Endothelial cell of umbilical vein (primary cell): ENCODE results near the gene COTL1. TPM values are rescaled to one million over a fixed set of nuclear protein-coding genes. Genes with fewer than 3 reads are reported as not detected.

Source experiments
- BruUV-seq: library from RNA; stranded (reverse); fragments of 400-500 nt; replicated peaks from 2 replicates; lab custom pipeline; 2021; lab: Mats Ljungman, UMichigan
- CTCF ChIA-PET: fragments of 300-600, 350-600 bp; sonication (Branson Sonifier 250); formaldehyde crosslinking; loops from one replicate; lab custom pipeline; 2021; ENCODE audit warnings: antibody characterized with exemption, inconsistent platforms; lab: Charles Lee
- POLR2A ChIA-PET: fragments of 300-600, 350-600 bp; sonication (Branson Sonifier 250); formaldehyde crosslinking; loops from one replicate; lab custom pipeline; 2021; ENCODE audit warnings: antibody characterized with exemption, inconsistent platforms; lab: Charles Lee
- DNase-seq: peaks from one replicate; pipeline ENCODE4 v3.0.0-alpha.2; 2011; ENCODE audit warnings: low read depth, low spot score
- FAIRE-seq: peaks from 2 replicates; lab custom pipeline; 2011; peaks lifted over from hg19 to GRCh38; lab: Jason Lieb, UNC
- H2AFZ ChIP-seq: 2 replicates; pipeline ENCODE4 v1.6.0; 2012; ENCODE audit warnings: low read depth, low read length, control low read depth, inconsistent platforms
- H3K27ac ChIP-seq: 2 replicates; pipeline ENCODE4 v1.5.1; 2011; ENCODE audit warnings: low read depth, mild to moderate bottlenecking, control low read depth, low read length, moderate library complexity; ENCODE audit not compliant: insufficient read depth
- H3K27me3 ChIP-seq, 2 experiments: 2 replicates each; pipeline versions ENCODE4 v1.6.0 to v1.6.1; 2011; ENCODE audit warnings: low read length in 2 of 2, mixed read lengths in 1 of 2; ENCODE audit not compliant: control insufficient read depth in 2 of 2, insufficient read depth in 2 of 2
- H3K36me3 ChIP-seq, 2 experiments: 2 replicates in 1 of 2; 3 replicates in 1 of 2; pipeline ENCODE4 v1.5.1; 2011; ENCODE audit warnings: low read length in 2 of 2, mild to moderate bottlenecking in 1 of 2, moderate library complexity in 1 of 2; ENCODE audit not compliant: control insufficient read depth in 2 of 2, insufficient read depth in 2 of 2; ENCODE audit errors: extremely low read depth in 1 of 2
- H3K4me1 ChIP-seq: 3 replicates; pipeline ENCODE4 v1.5.1; 2011; ENCODE audit warnings: mild to moderate bottlenecking, low read length; ENCODE audit not compliant: control insufficient read depth, insufficient read depth; ENCODE audit errors: extremely low read depth
- H3K4me2 ChIP-seq: 2 replicates; pipeline ENCODE4 v1.6.1; 2011; ENCODE audit warnings: low read length, control low read depth, mixed read lengths; ENCODE audit not compliant: insufficient read depth
- H3K4me3 ChIP-seq, 3 experiments: fragments of 200-600 bp in 1 of 3; sonication (generic), shearing (Covaris generic) in 1 of 3; replicated peaks in 1 of 3; 2 replicates each; pipeline ENCODE4 v1.5.1; 2011 to 2016; ENCODE audit warnings: control low read depth in 3 of 3, low read length in 3 of 3, mild to moderate bottlenecking in 2 of 3, inconsistent platforms in 1 of 3, low read depth in 1 of 3, moderate library complexity in 1 of 3; ENCODE audit not compliant: insufficient read depth in 1 of 3
- H3K79me2 ChIP-seq: 2 replicates; pipeline ENCODE4 v1.6.0; 2012; ENCODE audit warnings: low read length, inconsistent platforms; ENCODE audit not compliant: control insufficient read depth, insufficient read depth
- H3K9ac ChIP-seq: replicated peaks from 2 replicates; pipeline ENCODE3; 2011; ENCODE audit warnings: low read length, control low read depth; ENCODE audit not compliant: insufficient read depth; ENCODE audit errors: extremely low read depth
- H3K9me1 ChIP-seq: replicated peaks from 3 replicates; pipeline ENCODE4 v1.6.0; 2011; ENCODE audit warnings: mild to moderate bottlenecking, low read length; ENCODE audit not compliant: control insufficient read depth, insufficient read depth; ENCODE audit errors: extremely low read depth
- H3K9me3 ChIP-seq: replicated peaks from 2 replicates; pipeline ENCODE4 v1.5.1; 2012; ENCODE audit warnings: low read length, inconsistent platforms; ENCODE audit not compliant: control insufficient read depth, insufficient read depth
- H4K20me1 ChIP-seq: replicated peaks from 2 replicates; pipeline ENCODE3; 2011; ENCODE audit warnings: mild to moderate bottlenecking, low read length; ENCODE audit not compliant: control insufficient read depth, insufficient read depth; ENCODE audit errors: extremely low read depth
- EZH2 ChIP-seq: IDR thresholded peaks from 2 replicates; pipeline ENCODE4 v1.6.1; 2012; ENCODE audit warnings: borderline replicate concordance, low read depth, mild to moderate bottlenecking, moderate library complexity, low read length, inconsistent platforms; ENCODE audit not compliant: severe bottlenecking
- FOS ChIP-seq: IDR thresholded peaks from 2 replicates; pipeline ENCODE4 v1.6.1; 2011; ENCODE audit warnings: mild to moderate bottlenecking, low read length, moderate library complexity, borderline replicate concordance; ENCODE audit not compliant: insufficient read depth
- GATA2 ChIP-seq: IDR thresholded peaks from 2 replicates; pipeline ENCODE4 v1.7.0; 2011; ENCODE audit warnings: low read depth, mild to moderate bottlenecking, moderate library complexity, mixed read lengths, low read length; ENCODE audit not compliant: insufficient read length, insufficient read depth
- JUN ChIP-seq: IDR thresholded peaks from 2 replicates; pipeline ENCODE4 v1.6.1; 2011; ENCODE audit warnings: borderline replicate concordance, low read depth; ENCODE audit not compliant: insufficient read length, insufficient read depth
- MAX ChIP-seq: IDR thresholded peaks from 2 replicates; pipeline ENCODE4 v1.6.1; 2011; ENCODE audit not compliant: insufficient read depth, insufficient read length
- MYC ChIP-seq: IDR thresholded peaks from one replicate; pipeline ENCODE4 v1.6.1; 2011; ENCODE audit warnings: mild to moderate bottlenecking, low read depth, low read length
- POLR2A ChIP-seq: IDR thresholded peaks from 2 replicates; pipeline ENCODE4 v1.6.1; 2012; ENCODE audit warnings: low read depth, mild to moderate bottlenecking, control low read depth, low read length
- POLR2AphosphoS5 ChIP-seq: IDR thresholded peaks from 2 replicates; pipeline ENCODE4 v1.6.1; 2012; ENCODE audit warnings: low read depth, mild to moderate bottlenecking, control low read depth, low read length, moderate library complexity; ENCODE audit not compliant: insufficient read depth
- dilution Hi-C: fragments of 300-500 bp; cut with MboI; formaldehyde crosslinking; loops from one replicate; pipeline ENCODE4 v1.15.0; 2019; ENCODE audit warnings: low sequenced_read_pairs; ENCODE audit not compliant: extremely low pct_ligation_motif_present
- intact Hi-C: fragments of 100-400 bp; cut with micrococcal nuclease; formaldehyde crosslinking; loops from one replicate; pipeline ENCODE4 v1.10.0; 2022
- polyA plus RNA-seq, 4 experiments: library from polyadenylated mRNA; depleted of rRNA in 3 of 4; stranded (reverse) in 3 of 4; unstranded in 1 of 4; fragments of >200 nt; gene quantifications; 2 replicates each; pipeline versions ENCODE4 v1.2.1 to v1.2.3, GENCODE V29; 2011 to 2012; ENCODE audit warnings: missing spikeins in 1 of 4
- total RNA-seq: library from RNA; stranded (reverse); gene quantifications from 2 replicates; pipeline ENCODE4 v1.2.3, GENCODE V29; 2021
- TF ChIP-seq, protein P1 (sequence below), 2 donors: IDR thresholded peaks; 1 replicate in 1 of 2; 2 replicates in 1 of 2; pipeline ENCODE4 v1.5.1; 2011; ENCODE audit warnings: low read length in 2 of 2, mild to moderate bottlenecking in 2 of 2, moderate library complexity in 2 of 2, control low read depth in 1 of 2, inconsistent platforms in 1 of 2, low read depth in 1 of 2; ENCODE audit not compliant: insufficient read depth in 1 of 2; ENCODE audit errors: extremely low read depth in 1 of 2

The COTL1 gene
- total and polyA plus RNA-seq, 2 donors (not counting 3 experiments of a cell fraction or from before 2014, with no cell fraction given): 90.0 to 200 TPM

- BruUV-seq: no TSS peak
- Histone ChIP-seq H4K20me1 (no peaks in the 10 kb centered on the region), H3K4me2 (no peak overlapping the region), H3K79me2 (no peaks in the 10 kb centered on the region), H3K27me3 (no peaks in the 10 kb centered on the region), H3K27ac (no peak overlapping the region), H3K9ac (no peak overlapping the region), H3K4me1 (peaks cover 17% of the 10 kb centered on the region), H3K9me3 (no peaks in the 10 kb centered on the region), H2AFZ (no peak overlapping the region), H3K9me1 (no peaks in the 10 kb centered on the region), H3K36me3 (no peaks in the 10 kb centered on the region), H3K4me3 (no peak overlapping the region)
- dilution Hi-C loops (no loop called here), intact Hi-C loops (no loop called here)
- ChIA-PET POLR2A (no interaction called here), CTCF (interaction anchor here (0.8 to 1.4 kb wide), 5 partner anchors 15 to 71 kb away, joined by 3 to 5 read pairs (median 4); no protein-coding TSS in a partner anchor)
- FAIRE-seq (no peak), DNase-seq (no peak)
- TF ChIP-seq, protein P1, sequence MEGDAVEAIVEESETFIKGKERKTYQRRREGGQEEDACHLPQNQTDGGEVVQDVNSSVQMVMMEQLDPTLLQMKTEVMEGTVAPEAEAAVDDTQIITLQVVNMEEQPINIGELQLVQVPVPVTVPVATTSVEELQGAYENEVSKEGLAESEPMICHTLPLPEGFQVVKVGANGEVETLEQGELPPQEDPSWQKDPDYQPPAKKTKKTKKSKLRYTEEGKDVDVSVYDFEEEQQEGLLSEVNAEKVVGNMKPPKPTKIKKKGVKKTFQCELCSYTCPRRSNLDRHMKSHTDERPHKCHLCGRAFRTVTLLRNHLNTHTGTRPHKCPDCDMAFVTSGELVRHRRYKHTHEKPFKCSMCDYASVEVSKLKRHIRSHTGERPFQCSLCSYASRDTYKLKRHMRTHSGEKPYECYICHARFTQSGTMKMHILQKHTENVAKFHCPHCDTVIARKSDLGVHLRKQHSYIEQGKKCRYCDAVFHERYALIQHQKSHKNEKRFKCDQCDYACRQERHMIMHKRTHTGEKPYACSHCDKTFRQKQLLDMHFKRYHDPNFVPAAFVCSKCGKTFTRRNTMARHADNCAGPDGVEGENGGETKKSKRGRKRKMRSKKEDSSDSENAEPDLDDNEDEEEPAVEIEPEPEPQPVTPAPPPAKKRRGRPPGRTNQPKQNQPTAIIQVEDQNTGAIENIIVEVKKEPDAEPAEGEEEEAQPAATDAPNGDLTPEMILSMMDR (IDR thresholded peaks at IDR 0.05; ENCODE audit: extremely low read depth in 1 of 2, insufficient read depth in 1 of 2, low read depth in 1 of 2, low read length in 2 of 2): no peak
- TF ChIP-seq EZH2 (no peak), JUN (no peak), POLR2A (no peak), MAX (no peak), GATA2 (no peak), MYC (no peak), FOS (no peak), POLR2AphosphoS5 (no peak)
Observed at GRCh38 chr16:84552135-84552534, 65.7 kb downstream of the COTL1 start.
